GM21723 (cell line): ENCODE measurements around the gene CCL25.

Experiments
- ATAC-seq: cut with Tn5 transposase; IDR thresholded peaks from one replicate; pipeline ENCODE4 v1.9.1; 2021; ENCODE audit warnings: mild to moderate bottlenecking, moderate library complexity; ENCODE audit not compliant: unreplicated experiment

Gene CCL25

DNA sequence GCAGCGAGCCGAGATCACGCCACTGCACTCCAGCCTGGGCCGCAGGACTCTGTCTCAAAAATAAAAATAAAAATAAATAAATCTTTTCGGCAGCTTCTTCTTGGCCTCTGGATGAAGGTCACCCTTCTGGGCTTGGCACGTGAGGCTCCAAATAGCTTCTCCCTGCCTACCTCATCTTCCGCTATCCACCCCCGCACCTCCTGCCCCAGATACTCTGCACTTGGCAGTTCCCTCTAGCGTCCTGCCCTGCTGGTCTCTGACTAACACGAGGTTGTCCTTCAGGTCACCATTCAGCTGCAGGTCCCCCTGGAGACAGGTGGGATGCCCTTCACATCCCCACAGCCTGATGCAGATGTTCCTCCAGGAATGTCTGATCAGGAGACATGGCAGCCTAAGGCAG, 8.5 kb upstream of the CCL25 start:
- ATAC-seq, result no peak

DNA sequence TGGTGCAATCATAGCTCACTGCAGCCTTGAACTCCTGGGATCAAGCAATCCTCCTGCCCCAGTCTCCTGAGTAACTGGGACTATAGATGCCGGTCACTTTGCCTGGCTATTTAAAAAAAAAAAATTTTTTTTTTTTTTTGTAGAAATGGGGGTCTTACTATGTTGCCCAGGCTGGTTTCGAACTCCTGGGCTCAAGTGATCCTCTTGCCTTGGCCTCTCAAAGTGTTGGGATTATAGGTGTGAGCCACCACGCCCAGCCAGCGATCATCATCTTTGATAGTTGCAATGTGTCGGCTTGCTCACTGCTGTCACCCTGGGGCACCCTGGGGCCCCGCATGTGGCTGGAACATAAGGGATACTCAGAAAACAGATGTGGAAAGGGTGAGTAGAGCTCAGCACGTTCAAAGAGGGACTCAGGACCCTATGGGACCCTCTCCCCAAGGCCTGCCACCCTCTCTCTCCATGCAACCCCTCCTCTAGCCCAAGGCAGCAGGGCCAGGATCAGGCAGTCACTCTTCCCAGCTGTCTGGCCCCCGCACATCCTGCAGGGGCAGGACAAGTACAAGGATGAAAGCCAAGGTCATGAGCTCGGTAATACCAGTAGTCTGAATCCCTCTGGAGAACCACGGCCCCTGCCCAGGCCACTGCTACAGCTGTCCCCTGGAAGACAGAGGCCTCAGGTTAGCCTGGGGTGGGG, 6.5 kb upstream of the CCL25 start:
- ATAC-seq, result no peak

DNA sequence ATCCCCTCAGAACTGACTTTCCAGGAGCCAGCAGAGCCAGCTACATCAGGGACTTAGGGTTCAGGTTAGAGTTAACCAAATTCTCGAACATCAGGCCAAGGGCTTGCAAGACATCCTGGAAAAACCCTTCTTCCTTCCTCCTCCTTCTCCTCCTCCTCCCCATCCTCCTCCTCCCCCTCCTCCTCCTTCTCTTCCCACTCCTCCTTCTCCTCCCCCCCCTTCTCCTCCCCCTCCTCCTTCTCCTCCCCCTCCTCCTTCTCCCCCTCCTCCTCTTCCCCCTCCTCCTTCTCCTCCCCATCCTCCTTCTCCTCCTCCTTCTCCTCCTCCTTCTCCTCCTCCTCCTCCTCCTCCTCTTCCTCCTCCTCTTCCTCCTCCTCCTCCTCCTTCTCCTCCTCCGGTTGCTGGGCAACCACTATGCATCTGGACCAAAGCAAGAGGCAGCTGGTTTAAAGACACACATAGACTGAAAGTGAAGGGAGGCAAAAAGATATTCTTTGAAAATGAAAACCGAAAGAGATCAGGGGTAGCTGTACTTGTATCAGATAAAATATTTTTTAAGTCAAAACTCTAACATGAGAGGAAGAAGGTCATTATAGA, 5.9 kb upstream of the CCL25 start:
- ATAC-seq, result no peak

DNA sequence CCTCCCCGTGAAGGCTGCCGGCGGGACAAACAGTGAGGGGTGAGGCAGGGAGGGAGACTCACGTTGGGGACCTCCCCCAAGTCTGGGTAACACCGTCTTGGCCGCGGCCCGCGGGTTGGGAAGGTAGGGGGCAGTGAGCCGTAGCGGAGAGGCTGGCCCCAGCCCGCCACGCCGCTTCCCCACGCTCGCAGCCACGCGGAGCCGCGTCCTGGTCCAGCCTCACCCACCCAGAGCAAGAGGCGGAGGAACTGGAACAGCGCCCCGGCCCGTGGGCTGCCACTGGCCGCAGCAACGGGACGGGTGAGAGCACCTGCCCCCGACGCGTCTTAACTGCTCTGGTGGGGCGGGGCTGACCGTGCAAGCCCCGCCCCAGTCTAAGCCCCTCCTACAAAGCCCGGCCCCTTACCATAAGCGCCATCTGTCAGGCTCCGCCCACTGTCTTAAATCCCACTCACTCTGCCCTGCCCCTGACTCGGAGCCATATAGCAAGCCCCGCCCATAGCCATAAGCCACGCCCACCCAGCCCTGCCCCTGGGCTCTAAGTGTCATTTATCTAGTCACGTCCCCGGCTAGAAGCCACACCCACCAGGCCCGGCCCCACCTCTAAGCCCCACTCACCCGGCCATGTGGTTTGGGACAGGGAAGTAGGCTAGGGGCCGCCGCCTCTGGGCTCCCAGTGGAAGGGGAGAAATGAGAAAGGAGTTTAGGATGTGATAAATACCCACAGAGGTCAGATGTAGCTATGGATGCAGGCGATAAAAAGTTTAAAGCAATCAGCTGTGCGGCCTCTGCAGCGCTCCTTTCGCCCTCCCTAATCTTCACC, 2.1 kb upstream of the CCL25 start:
- peak; percentile 74 for ATAC-seq

DNA sequence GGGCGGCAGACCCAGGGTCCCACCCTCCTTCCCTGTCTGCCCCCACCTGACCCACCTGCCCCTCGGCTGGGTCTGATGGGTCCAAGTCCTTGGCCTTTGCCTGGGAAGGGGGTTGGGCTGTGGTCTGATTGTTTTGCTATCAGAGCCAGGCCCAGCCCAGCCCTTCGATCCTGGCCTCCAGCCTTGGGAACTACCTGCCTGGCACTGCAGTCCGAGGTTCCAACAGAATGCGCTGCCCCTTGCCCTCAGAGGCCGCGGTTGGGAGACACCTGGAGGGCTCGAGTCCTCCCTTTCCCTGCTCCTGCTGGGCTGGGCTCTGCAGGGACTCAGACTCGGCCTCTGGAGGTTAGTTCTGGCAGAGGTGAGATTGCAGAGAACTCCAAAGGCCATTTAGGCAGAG, 1.6 kb downstream of the CCL25 start:
- ATAC-seq, result no peak

DNA sequence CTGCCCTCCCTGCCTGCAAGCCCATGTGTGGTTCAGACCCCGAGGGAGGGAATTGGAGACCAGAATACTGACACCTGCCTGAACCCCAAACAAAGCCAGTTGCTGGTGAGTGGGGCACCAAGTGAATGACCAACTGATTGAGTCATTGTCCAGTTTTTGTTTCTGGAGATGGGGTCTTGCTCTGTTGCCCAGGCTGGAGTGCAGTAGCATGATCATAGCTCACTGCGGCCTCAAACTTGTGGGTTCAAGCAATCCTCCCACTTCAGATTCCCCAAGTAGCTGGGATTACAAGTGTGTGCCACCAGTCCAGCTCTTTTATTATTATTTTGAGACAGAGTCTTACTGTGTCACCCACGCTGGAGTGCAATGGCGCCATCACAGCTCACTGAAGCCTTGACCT, 4.0 kb downstream of the CCL25 start:
- no peak for ATAC-seq

DNA sequence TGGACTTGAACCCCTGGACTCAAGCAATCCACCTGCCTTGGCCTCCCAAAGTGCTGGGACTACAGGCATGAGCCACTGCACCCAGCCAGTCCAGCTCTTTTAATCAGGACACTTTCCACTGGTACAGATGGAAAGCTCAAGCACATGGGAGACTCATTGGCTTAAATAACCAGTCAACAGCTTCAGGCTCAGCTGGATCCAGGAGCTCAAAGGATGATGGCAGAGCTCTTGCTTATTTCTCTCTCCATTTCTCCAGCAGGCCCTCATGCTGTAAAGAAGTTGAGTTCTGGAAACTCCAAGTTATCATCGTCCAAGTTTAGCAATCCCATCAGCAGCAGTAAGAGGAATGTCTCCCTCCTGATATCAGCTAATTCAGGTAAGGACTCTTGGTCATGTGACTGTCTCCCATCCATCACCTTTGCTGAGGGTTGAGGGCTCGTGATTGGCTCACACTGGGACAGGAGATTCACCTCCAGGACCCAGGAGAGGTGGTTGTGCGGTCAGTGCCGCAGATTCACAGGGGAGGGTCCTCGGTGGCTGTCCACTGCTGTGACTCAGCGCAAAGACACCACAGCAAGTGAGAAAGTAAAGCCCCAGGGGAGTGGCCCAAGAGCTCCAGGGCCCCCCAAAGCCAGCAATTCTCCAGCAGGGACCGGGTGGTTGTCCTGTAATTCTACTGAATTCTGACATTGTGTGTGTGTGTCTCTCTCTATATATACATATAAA, 5.1 kb downstream of the CCL25 start:
- no peak for ATAC-seq

DNA sequence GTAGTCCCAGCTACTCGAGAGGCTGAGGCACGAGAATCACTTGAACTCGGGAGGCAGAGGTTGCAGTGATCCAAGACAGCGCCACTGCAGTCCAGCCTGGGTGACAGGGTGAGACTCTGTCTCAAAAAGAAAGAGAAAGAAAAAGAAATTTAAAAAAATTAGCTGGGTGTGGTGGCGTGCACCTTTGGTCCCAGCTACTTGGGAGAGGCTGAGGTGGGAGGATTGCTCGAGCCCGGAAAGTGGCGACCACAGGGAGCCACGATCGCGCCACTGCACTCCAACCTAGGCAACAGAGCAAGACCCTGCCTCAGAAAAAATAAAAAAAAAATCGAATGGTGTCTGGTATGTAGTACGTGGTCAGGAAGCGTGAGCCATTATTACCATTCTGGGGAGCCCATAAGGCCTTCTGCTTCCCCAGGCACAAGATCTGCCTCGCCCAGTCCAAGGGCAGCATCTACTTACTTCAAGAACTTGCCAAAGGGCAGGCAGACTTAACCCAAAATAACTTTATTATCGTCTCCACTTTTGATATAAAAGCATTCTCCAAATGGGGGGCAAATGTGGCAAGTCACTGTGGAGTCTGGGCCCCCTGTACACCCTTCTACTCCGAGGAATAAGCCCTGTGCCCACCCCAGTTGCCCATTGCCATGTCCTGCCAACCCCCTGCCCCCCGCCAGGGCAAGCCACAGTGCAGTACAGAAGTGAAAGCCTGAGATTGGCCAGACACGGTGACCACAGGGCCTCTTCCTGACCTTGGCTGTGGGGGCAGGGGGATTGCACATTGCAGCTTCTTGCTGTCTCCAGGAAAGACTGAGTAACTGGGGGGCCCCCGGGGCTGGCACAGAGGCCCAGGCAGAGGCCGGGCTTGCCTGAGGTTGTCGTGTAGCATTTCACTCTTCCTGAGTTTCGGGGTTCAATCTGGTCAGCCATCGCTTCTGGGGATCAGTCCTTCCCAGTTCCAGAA, 12.6 kb downstream of the CCL25 start:
- no peak for ATAC-seq

DNA sequence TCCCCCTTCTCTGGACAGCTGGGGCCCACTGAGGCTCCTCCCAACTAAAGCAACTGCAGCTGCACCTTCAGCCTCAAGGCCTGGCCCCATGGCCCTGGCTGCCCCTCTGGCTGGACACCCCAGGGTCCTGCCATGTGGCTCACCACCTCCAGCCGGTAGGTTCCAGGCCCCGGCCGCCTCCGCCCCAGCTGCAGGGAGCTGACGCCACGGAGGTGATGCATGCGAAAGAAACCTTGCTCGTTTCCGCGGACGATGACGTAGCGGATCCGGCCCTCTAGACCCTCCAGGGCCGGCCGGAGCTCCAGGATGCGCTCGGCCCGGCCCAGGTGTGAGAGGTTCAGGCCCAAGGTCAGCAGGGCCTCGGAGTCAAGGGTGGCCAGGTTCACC, 13.3 kb downstream of the CCL25 start:
- no peak for ATAC-seq

DNA sequence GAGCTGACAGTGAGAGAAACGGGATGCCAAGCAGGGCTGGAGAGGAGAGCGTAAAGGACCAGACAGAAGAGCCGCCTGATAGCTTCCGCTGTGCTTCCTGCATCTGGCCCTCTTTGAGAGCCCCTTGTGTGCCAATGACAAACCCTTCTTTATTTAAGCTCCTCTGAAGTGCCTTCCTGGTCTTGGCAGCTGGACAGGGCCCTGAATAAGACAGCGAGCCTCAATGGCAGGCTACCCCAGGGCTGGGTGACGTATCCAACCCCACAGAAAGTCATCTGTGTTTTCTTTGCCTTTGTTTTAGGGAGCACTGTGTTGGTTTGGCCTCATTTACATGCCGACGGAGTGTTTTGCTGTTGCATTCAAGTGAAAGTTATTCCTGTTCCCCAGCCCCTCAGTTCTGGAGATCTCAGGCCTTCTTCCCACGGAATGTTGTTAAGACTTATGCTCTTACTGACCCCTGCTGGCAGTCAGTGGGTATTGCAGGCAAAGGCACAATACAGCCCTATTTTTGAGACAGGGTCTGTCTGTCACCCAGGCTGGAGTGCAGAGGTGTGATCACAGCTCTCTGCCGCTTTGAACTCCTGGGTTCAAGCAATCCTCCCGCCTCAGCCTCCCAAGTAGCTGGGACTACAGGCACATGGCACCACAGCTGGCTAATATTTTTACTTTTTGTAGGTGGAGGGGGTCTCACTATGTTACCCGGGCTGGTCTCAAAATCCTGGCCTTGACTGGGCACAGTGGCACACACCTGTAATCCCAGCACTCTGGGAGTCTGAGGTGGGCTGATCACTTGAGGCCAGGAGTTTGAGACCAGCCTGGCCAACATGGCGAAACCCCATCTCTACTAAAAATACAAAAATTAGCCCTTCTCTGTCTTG, 16.8 kb downstream of the CCL25 start:
- ATAC-seq, result no peak

DNA sequence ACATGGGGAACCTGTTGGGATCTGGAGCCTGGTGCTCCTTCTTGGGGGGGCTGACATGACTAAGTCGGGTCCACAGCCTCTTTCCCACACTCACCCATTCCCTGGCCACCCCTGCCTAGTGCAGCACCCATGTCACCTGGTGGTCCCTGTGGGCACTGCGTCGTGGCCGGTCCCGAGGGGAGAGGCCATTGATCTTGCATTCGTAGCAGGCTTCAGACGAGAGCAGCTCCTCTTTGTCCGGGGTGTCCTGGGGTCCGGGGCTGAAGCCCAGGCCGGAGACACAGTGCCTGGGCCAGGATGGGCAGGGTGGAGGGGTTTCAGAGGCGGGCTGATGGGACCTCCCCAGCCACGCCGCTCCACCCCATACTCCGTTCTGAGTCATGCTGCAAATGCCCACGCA, 19.4 kb downstream of the CCL25 start:
- no peak for ATAC-seq

DNA sequence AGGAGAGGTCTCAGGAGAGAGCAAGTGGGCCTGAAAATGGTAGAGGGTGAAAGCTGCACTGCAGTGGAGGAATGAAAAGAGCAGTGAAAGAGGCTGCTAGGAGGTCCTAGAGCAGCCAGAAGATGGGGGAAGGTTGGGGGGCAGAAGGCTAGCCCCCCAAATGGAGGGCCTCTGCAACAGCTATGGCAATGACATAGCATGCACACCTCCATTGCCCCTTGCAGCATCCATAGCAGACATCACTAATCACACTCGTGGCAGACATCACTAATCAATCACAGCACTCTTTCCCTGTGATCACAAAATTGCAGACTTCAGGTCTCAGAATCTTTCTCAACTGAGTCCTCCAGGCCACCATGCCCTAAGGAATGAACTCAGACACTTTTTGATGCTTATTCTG, 21.9 kb downstream of the CCL25 start:
- ATAC-seq, result no peak

DNA sequence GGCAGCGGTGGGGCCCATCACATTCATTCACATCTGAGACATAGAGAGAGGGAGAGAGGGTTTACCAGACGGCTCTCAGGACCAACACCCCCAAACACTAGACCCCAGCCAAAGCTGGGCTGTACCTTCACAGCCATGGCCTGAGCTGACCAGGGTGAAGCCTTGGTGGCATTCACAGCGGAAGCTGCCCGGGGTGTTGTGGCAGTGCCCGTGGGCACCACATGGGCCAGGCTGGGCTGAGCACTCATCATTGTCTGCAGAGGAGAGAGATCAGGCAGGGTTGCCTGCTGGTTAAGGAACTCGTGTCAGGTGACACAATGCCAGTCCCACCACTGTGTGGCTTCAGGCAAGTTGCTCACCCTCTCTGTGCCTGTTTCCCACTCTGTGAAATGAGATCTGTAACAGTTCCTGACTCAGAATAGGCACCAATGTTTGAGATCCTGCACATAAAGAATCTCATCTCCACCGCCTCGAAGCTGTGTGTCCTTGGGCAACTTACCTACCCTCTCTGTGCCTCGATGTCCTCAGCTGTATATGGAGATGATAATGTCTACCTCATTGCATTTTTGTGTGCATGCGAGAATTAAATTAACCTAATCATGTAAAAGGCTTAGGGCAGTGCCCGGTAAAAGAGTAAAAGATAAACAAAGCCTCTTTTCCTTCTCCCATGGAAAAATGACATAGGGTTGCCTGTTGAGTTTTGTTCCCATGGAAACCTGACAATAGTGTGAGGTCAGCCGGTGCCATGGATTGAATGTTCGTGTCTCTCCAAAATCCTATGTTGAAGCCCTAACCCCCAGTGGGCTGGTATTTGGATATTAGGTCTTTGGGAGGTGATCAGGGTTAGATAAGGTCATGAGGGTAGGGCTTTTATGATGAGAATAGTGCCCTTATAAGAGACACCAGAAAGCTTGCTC, 22.9 kb downstream of the CCL25 start:
- no peak for ATAC-seq

DNA sequence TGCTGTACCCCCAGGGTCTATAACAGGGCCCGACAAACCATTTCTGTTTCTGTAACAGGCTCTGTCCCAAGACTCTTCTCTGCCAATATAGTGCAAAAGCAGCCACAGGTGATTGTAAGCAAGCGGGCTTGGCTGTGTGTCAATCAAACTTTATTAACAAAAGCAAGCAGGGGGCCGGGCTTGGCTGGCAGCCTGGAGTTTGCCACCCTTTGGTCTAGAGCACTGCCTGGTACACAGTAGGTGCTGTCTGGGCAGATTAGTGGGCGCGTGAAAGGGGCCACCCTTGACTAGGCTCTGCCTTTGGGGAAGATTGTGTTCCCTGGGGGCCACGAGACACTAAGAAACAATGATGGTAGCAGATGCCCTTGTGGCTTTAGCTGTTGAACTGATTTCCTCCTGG, 27.4 kb downstream of the CCL25 start:
- no peak for ATAC-seq

DNA sequence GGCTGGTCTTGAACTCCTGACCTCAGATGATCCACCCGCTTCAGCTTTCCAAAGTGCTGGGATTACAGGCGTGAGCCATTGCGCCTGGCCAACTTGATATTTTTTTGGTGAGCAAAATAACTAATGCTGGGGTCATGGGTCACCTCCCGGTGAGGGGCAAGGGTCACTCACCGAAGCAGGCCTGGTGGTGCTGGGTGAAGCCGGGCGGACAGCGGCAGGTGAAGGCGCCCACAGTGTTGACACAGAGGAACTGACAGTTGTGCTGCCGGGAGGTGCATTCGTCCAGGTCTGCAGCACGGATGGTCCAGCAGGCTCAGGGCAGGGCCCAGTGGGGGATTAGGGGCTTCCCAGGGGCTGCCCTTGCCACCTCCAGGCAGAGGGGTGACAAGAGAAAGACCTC, 28.3 kb downstream of the CCL25 start:
- no peak for ATAC-seq

DNA sequence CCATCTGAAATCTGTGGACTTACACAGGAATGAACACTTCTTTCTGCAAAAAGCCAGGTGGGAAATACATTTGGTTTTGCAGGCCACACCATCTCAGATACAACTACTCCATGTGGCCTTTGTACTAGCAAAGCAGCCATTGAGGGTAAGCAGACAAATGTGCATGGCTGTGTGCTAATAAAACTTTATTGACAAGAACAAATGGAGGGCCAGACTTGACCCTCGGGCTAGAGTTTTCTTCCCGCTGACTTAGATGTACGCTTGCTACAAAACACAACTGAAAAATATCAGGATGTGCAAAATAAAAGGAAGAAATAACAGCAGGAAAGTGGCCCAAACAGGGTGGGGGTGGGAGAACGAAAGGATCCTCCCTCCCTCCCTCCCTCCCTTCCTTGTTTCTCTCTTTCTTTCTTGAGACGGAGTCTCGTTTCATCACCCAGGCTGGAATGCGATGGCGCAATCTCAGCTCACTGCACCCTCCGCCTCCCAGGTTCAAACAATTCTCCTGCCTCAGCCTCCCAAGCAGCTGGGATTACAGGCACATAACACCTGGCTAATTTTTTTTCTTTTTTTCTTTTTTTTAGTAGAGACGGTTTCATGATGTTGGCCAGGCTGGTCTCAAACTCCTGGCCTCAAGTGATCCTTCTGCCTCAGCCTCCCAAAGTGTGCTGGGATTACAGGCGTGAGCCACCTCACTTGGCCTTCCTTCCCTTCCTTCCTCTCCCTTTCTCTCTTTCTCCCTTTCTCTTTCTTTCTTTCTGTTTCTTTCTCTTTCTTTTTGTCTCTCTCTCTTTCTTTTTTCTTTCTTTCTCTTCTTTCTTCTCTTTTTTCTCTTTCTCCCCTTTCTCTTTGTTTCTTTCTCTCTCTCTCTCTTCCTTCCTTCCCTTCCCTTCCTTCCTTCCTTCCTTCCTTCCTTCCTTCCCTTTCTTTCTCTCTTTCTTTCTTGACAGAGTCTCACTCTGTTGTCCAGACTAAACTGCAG, 29.3 kb downstream of the CCL25 start:
- no peak for ATAC-seq

DNA sequence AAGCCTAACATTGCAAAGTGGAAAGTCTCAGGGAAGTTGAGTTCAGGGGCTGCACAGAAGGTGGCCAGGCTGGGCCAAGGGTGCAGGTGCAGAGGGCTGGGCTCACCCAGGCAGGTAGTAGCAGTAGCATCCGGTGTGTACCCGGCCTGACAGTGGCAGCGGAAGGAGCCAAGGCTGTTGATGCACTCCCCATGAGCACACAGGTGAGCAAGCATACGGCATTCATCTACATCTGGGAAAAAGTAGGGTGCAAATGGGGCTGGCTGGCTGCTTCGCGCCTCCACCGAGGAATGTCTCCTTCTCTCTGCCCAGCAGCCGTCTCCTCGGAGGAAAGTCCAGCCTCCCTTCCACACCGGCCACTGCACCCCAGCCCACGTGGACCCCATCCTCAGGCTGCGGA, 30.6 kb downstream of the CCL25 start:
- ATAC-seq, result no peak
